B cell (primary cell): ENCODE measurements around the gene ZNF281. TPM values are rescaled to one million over a fixed set of nuclear protein-coding genes. Genes with fewer than 3 reads are reported as not detected.

Experiments used
- ATAC-seq: fragments of 200-7000 bp; cut with Tn5 transposase; one replicate; pipeline ENCODE4 v1.10.0; 2021; ENCODE audit warnings: low read depth, mild to moderate bottlenecking, moderate number of reproducible peaks, moderate library complexity
- CTCF ChIA-PET: fragments of 350-600 bp; sonication (Branson Sonifier 250); formaldehyde crosslinking; loops from one replicate; lab custom pipeline; 2021; ENCODE audit warnings: antibody characterized with exemption, inconsistent platforms; lab: Charles Lee
- POLR2A ChIA-PET: fragments of 350-600 bp; sonication (Branson Sonifier 250); formaldehyde crosslinking; loops from one replicate; lab custom pipeline; 2021; ENCODE audit warnings: antibody characterized with exemption; lab: Charles Lee
- DNase-seq: peaks from one replicate; pipeline ENCODE4 v3.0.0; 2013
- H2AFZ ChIP-seq: 2 replicates; pipeline ENCODE4 v1.6.1; 2012; ENCODE audit warnings: mild to moderate bottlenecking, low read depth, low read length; ENCODE audit not compliant: insufficient read depth, poor library complexity, severe bottlenecking
- H3K27ac ChIP-seq, 2 donors: 1 replicate in 1 of 2; 2 replicates in 1 of 2; pipeline ENCODE4 v1.5.1; 2012 to 2013; ENCODE audit warnings: low read length in 2 of 2, mild to moderate bottlenecking in 2 of 2, moderate library complexity in 1 of 2
- H3K27me3 ChIP-seq, 4 experiments: fragments of 200-600 bp in 1 of 4; sonication (generic) in 1 of 4; replicated peaks in 1 of 4; 1 replicate in 2 of 4; 2 replicates in 2 of 4; pipeline versions ENCODE4 v1.6.1 to v1.7.0; 2013 to 2016; ENCODE audit warnings: low read length in 3 of 4, mild to moderate bottlenecking in 2 of 4, mixed read lengths in 1 of 4, moderate library complexity in 1 of 4; ENCODE audit not compliant: insufficient read depth in 4 of 4, control insufficient read depth in 3 of 4; ENCODE audit errors: control extremely low read depth in 1 of 4
- H3K36me3 ChIP-seq, 2 experiments: replicated peaks in 1 of 2; 1 replicate in 1 of 2; 2 replicates in 1 of 2; pipeline versions ENCODE4 v1.6.1 to v1.7.1; 2013; ENCODE audit warnings: low read length in 1 of 2; ENCODE audit not compliant: insufficient read depth in 2 of 2, control insufficient read depth in 1 of 2; ENCODE audit errors: control extremely low read depth in 1 of 2, extremely low read depth in 1 of 2
- H3K4me1 ChIP-seq, 2 donors: fragments of 200-600 bp in 1 of 2; sonication (generic) in 1 of 2; 1 replicate in 1 of 2; 2 replicates in 1 of 2; pipeline versions ENCODE4 v1.5.1 to v1.6.1; 2013 to 2017; ENCODE audit warnings: low read length in 2 of 2; ENCODE audit not compliant: control insufficient read depth in 2 of 2, insufficient read depth in 2 of 2
- H3K4me2 ChIP-seq: replicated peaks from 2 replicates; pipeline ENCODE3; 2012; ENCODE audit warnings: mild to moderate bottlenecking, low read depth, low read length; ENCODE audit not compliant: poor library complexity, severe bottlenecking
- H3K4me3 ChIP-seq, 5 experiments: fragments of 200-600 bp in 1 of 5; sonication (generic) in 1 of 5; 1 replicate in 3 of 5; 2 replicates in 2 of 5; pipeline versions ENCODE4 v1.5.1 to v1.7.0; 2011 to 2016; ENCODE audit warnings: low read length in 4 of 5, mild to moderate bottlenecking in 4 of 5, low read depth in 2 of 5, control low read depth in 1 of 5, moderate library complexity in 1 of 5; ENCODE audit not compliant: insufficient read depth in 1 of 5; ENCODE audit errors: control extremely low read depth in 1 of 5, extremely low read depth in 1 of 5
- H3K79me2 ChIP-seq: fragments of 200-600 bp; sonication (generic); one replicate; pipeline ENCODE4 v1.6.0; 2016; ENCODE audit warnings: low read length; ENCODE audit not compliant: control insufficient read depth, insufficient read depth
- H3K9ac ChIP-seq: fragments of 200-600 bp; sonication (generic); 2 replicates; pipeline ENCODE4 v1.6.1; 2017; ENCODE audit warnings: mild to moderate bottlenecking, low read length, moderate library complexity
- H3K9me3 ChIP-seq, 3 donors: one replicate each; pipeline versions ENCODE4 v1.6.1 to v1.7.1; 2013; ENCODE audit warnings: low read length in 2 of 3; ENCODE audit not compliant: control insufficient read depth in 2 of 3, insufficient read depth in 1 of 3; ENCODE audit errors: control extremely low read depth in 1 of 3
- H4K20me1 ChIP-seq: 2 replicates; pipeline ENCODE4 v1.6.0; 2012; ENCODE audit warnings: mild to moderate bottlenecking, low read length; ENCODE audit not compliant: insufficient read depth, control insufficient read depth, poor library complexity, severe bottlenecking
- H3K27ac Mint-ChIP-seq: one replicate; pipeline ENCODE4 v1.8.0; 2021; ENCODE audit warnings: mixed read lengths
- H3K27me3 Mint-ChIP-seq: one replicate; pipeline ENCODE4 v1.8.0; 2021; ENCODE audit warnings: mixed read lengths
- H3K4me1 Mint-ChIP-seq: one replicate; pipeline ENCODE4 v1.8.0; 2021; ENCODE audit warnings: mixed read lengths
- H3K4me3 Mint-ChIP-seq: one replicate; pipeline ENCODE4 v1.8.0; 2021; ENCODE audit warnings: mixed read lengths
- H3K9me3 Mint-ChIP-seq: one replicate; pipeline ENCODE4 v1.8.0; 2022; ENCODE audit warnings: mixed read lengths; ENCODE audit not compliant: insufficient read depth
- CTCF ChIP-seq: fragments of 200-600 bp; IDR thresholded peaks from one replicate; pipeline ENCODE4 v1.8.0; 2022; ENCODE audit warnings: antibody characterized with exemption, mild to moderate bottlenecking
- EZH2 ChIP-seq: IDR thresholded peaks from 2 replicates; pipeline ENCODE4 v1.6.1; 2012; ENCODE audit warnings: borderline replicate concordance, low read depth, mild to moderate bottlenecking, moderate library complexity, low read length; ENCODE audit not compliant: insufficient read depth, poor library complexity, severe bottlenecking
- WGBS: methylation state at CpG from one replicate; pipeline ENCODE4 v1.1.5; 2013; ENCODE audit warnings: missing lambda C conversion rate; ENCODE audit not compliant: insufficient coverage; 5-methylcytosine and 5-hydroxymethylcytosine counted together
- intact Hi-C: fragments of 100-400 bp; cut with micrococcal nuclease; formaldehyde crosslinking; loops from one replicate; pipeline ENCODE4 v1.10.0; 2022
- polyA plus RNA-seq: library from polyadenylated mRNA; depleted of rRNA; stranded (reverse); fragments of >200 nt; gene quantifications from 2 replicates; pipeline ENCODE4 v1.2.3, GENCODE V29; 2012
- total RNA-seq, 2 donors: library from RNA; stranded (reverse); fragments of 120-200 nt in 1 of 2; gene quantifications; 1 replicate in 1 of 2; 2 replicates in 1 of 2; pipeline versions ENCODE4 v1.2.3 to v1.2.4, GENCODE V29; 2013 to 2022

ZNF281 gene
- total and polyA plus RNA-seq, 2 donors (not counting 1 experiment from before 2014, with no cell fraction given), result 3.8 to 23.5 TPM

GRCh38 chr1:200423235-200423634 lies 13.4 kb upstream of the ZNF281 start:
- ATAC-seq (no peak), DNase-seq (no peak)
- H3K4me3 ChIP-seq, result no peak overlapping the region
- H3K27ac Mint-ChIP-seq, result no peak overlapping the region
- H3K4me3 Mint-ChIP-seq, result no peak overlapping the region
- no peak overlapping the region for H3K4me2 ChIP-seq
- H3K79me2 ChIP-seq, result no peaks in the 10 kb centered on the region
- no peaks in the 10 kb centered on the region for H3K4me1 Mint-ChIP-seq
- H3K9me3 ChIP-seq, result no peaks in the 10 kb centered on the region
- no peaks in the 10 kb centered on the region for H3K9me3 Mint-ChIP-seq
- WGBS, result no CpG with 5 or more reads among the region's 6 CpGs
- TF ChIP-seq CTCF (no peak), EZH2 (no peak)
- H4K20me1 ChIP-seq, result no peaks in the 10 kb centered on the region
- no peak overlapping the region for H2AFZ ChIP-seq
- ChIA-PET POLR2A (no interaction called here), CTCF (no interaction called here)
- H3K4me1 ChIP-seq, result no peaks in the 10 kb centered on the region
- no peaks in the 10 kb centered on the region for H3K36me3 ChIP-seq
- H3K27me3 Mint-ChIP-seq, result no peaks in the 10 kb centered on the region
- intact Hi-C loops, result no loop called here
- no peaks in the 10 kb centered on the region for H3K27me3 ChIP-seq
- H3K27ac ChIP-seq, result no peak overlapping the region
- H3K9ac ChIP-seq, result no peak overlapping the region

GRCh38 chr1:200422211-200422610 lies 12.4 kb upstream of the ZNF281 start:
- no peaks in the 10 kb centered on the region for H3K36me3 ChIP-seq
- H3K4me2 ChIP-seq, result no peak overlapping the region
- H3K27ac Mint-ChIP-seq, result no peak overlapping the region
- POLR2A ChIA-PET, result no interaction called here
- H3K27ac ChIP-seq, result no peak overlapping the region
- no peak overlapping the region for H3K9ac ChIP-seq
- intact Hi-C loops, result no loop called here
- ATAC-seq (no peak), DNase-seq (no peak)
- TF ChIP-seq EZH2 (no peak), CTCF (no peak)
- H3K27me3 Mint-ChIP-seq, result no peaks in the 10 kb centered on the region
- no peaks in the 10 kb centered on the region for H3K9me3 Mint-ChIP-seq
- no peaks in the 10 kb centered on the region for H4K20me1 ChIP-seq
- H2AFZ ChIP-seq, result no peak overlapping the region
- H3K4me3 ChIP-seq, result no peak overlapping the region
- CTCF ChIA-PET, result no interaction called here
- 97% methylated on average over 3 of the region's 3 CpGs for WGBS
- H3K27me3 ChIP-seq, result no peaks in the 10 kb centered on the region
- H3K79me2 ChIP-seq, result no peaks in the 10 kb centered on the region
- H3K4me3 Mint-ChIP-seq, result no peak overlapping the region
- H3K4me1 ChIP-seq, result no peaks in the 10 kb centered on the region
- H3K4me1 Mint-ChIP-seq, result no peaks in the 10 kb centered on the region
- no peaks in the 10 kb centered on the region for H3K9me3 ChIP-seq
